Cardiac fibroblast (primary cell): ENCODE measurements around the gene ISG15.
"Not testable (repeated sequence)": the region's sequence is repeated elsewhere in the genome, so short reads cannot be mapped to it uniquely, and the experiment has no call there.

Experiments
- DNase-seq, 2 donors: peaks; one replicate each; pipeline versions ENCODE4 v3.0.0 to v3.0.0-alpha.2; 2010; ENCODE audit warnings: low read depth in 2 of 2
- H3K4me3 ChIP-seq, 2 donors: replicated peaks in 1 of 2; 1 replicate in 1 of 2; 2 replicates in 1 of 2; pipeline ENCODE4 v1.5.1; 2011; ENCODE audit warnings: low read depth in 2 of 2, low read length in 2 of 2, mild to moderate bottlenecking in 2 of 2, moderate library complexity in 1 of 2
- CTCF ChIP-seq: IDR thresholded peaks from one replicate; pipeline ENCODE4 v1.5.1; 2011; ENCODE audit warnings: low read depth, mild to moderate bottlenecking, low read length, inconsistent platforms

Gene ISG15

DNA sequence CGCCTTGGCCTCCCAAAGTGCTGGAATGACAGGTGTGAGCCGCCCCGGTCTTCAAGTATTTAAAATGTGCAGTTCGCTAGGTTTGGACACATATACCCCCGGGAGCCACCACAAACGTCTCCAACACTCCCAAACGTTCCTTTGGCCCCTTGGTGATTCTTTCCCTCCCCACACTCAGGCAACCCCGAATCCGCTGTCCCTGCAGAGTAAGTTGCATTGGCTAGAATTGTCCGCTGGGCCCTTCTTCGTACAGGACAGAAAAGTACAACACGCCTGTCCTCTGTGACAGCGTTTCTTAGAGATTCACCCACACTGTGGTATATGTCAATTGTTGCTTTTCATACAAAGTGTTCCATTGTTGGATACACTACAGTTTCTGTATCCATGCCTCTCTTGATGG lies 28.2 kb upstream of the ISG15 start:
- no peak for DNase-seq
- H3K4me3 ChIP-seq = no peak overlapping the region

DNA sequence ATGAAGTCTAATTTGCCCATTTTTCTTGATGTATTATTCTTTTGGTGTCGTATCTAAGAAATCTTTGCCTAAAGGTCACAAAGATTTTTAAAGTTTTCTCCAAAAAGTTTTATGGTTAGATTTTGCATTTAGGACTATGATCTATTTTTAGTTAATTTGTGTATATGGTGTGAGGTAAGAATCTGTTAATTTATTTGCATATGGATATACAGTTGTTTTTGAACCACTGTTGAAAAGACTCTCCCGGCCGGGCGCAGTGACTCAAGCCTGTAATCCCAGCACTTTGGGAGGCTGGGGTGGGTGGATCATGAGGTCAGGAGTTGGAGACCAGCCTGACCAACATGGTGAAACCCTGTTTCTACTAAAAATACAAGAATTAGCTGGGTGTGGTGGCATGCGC lies 25.2 kb upstream of the ISG15 start:
- not testable (repeated sequence) for H3K4me3 ChIP-seq, DNase-seq

More for the DNA sequence above, 28.2 kb upstream of the ISG15 start:
- no peak for TF ChIP-seq CTCF

DNA sequence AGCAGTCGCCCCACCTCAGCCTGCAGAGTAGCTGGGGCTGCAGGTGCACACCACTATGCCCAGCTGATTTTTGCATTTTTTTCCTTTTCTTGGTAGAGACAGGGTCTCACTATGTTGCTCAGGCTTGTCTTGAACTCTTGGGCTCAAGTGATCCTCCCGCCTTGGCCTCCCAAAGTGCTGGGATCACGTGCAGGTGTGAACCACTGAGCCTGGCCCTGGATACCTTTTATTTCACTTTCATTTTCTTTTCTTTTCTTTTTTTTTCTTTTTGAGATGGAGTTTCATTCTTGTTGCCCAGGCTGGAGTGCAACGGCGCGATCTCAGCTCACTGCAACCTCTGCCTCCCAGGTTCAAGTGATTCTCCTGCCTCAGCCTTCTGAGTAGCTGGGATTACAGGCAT lies 22.0 kb upstream of the ISG15 start:
- not testable (repeated sequence) for H3K4me3 ChIP-seq, DNase-seq

GRCh38 chr1:991895-992294 lies 21.4 kb upstream of the ISG15 start:
- no peak for TF ChIP-seq CTCF
- no peak for DNase-seq
- H3K4me3 ChIP-seq = no peak overlapping the region

DNA sequence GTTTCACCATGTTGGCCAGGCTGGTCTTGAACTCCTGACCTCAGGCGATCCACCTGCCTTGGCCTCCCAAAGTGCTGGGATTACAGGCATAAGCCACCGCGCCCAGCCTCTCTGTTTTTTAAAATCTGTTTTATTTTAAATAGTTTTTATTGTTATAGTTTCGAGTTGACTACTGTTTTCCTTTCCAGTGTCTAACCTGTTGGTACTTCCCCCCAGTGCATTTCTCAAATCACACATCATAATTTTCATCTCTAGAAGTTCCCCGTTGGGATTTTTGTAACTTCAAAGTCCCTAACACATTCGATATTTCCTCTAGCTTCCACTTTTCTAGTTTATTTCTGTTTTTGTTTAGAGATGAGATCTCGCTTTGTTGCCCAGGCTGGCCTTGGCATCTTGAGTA lies 20.9 kb upstream of the ISG15 start:
- DNase-seq = no peak
- TF ChIP-seq CTCF = no peak
- H3K4me3 ChIP-seq = no peak overlapping the region

GRCh38 chr1:993379-993995 lies 19.8 kb upstream of the ISG15 start:
- H3K4me3 ChIP-seq = no peak overlapping the region
- DNase-seq = no peak
- no peak for TF ChIP-seq CTCF

GRCh38 chr1:994546-994945 lies 18.8 kb upstream of the ISG15 start:
- DNase-seq, H3K4me3 ChIP-seq: not testable (repeated sequence)

DNA sequence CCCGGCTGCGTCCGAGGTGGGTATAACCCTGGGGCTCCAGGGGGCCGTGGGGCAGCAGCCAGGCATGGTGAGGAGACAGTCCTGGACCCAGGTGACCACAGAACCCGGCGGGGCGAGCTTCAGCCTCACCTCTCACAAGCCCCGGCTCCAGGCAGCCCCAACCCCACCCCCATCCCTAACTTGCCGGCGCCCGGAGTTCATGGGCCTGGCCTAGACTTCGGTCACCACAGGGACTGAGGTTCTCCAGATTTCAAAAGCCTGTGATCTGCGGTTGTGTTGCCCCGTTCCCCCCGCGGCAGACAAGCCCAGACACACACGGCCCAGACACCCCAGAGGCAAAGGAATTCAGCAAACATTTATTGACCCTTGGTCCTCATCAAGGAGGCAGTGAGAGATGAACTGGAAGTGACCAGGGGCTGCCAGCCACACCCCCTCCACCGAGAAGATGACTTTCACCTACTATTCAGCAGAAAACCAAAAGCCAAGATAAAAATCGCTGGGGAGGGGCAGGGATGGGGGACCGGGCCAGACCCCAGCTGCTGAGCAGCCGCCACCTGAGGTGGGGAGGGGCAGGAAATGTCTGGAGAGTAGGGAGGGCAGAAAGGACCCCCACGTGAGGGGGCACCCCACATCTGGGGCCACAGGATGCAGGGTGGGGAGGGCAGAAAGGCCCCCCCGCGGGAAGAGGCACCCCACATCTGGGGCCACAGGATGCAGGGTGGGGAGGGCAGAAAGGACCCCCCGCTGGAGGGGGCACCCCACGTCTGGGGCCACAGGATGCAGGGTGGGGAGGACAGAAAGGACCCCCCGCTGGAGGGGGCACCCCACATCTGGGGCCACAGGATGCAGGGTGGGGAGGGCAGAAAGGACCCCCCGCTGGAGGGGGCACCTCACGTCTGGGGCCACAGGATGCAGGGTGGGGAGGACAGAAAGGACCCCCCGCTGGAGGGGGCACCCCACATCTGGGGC lies 17.3 kb upstream of the ISG15 start:
- no peak for TF ChIP-seq CTCF
- DNase-seq = no peak
- no peak overlapping the region for H3K4me3 ChIP-seq
